HS-27A (cell line): Measurements from ENCODE around the gene GSDME.
A peak's percentile ranks its signal among the peaks of the same experiment; 100 is the strongest.

Source experiments
- DNase-seq: peaks from one replicate; pipeline ENCODE4 v3.0.0-alpha.2; 2012; ENCODE audit warnings: low read depth, missing footprints

The GSDME gene

GRCh38 chr7:24704311-24704710, 53.0 kb downstream of the GSDME start:
- DNase-seq, result no peak

- no peak for DNase-seq
Measured at GRCh38 chr7:24703296-24703695, 54.0 kb downstream of the GSDME start.

- no peak for DNase-seq
Measured at GRCh38 chr7:24702755-24703154, 54.5 kb downstream of the GSDME start.

GRCh38 chr7:24701261-24702235, 55.7 kb downstream of the GSDME start:
- peak; percentile 84 for DNase-seq

- DNase-seq, result peak; percentile 40
Measured at GRCh38 chr7:24700521-24701260, 56.6 kb downstream of the GSDME start.

- no peak for DNase-seq
Measured at GRCh38 chr7:24698531-24699266, 58.6 kb downstream of the GSDME start.

GRCh38 chr7:24697416-24697815, 59.8 kb downstream of the GSDME start:
- no peak for DNase-seq

- no peak for DNase-seq
Measured at GRCh38 chr7:24692592-24692991, 64.7 kb downstream of the GSDME start.

- DNase-seq, result no peak
Measured at GRCh38 chr7:24690251-24690650, 67.0 kb downstream of the GSDME start.

GRCh38 chr7:24685708-24686107, 71.6 kb downstream of the GSDME start:
- DNase-seq, result no peak

GRCh38 chr7:24670782-24671181, 86.5 kb downstream of the GSDME start:
- DNase-seq, result no peak

GRCh38 chr7:24669971-24670591, 87.2 kb downstream of the GSDME start:
- no peak for DNase-seq

- no peak for DNase-seq
Measured at GRCh38 chr7:24668927-24669635, 88.2 kb downstream of the GSDME start.

- DNase-seq, result peak; percentile 4
Measured at GRCh38 chr7:24665564-24666294, 91.5 kb downstream of the GSDME start.

GRCh38 chr7:24660546-24660945, 96.7 kb downstream of the GSDME start:
- no peak for DNase-seq

- DNase-seq, result no peak
Measured at GRCh38 chr7:24659505-24659904, 97.8 kb downstream of the GSDME start.

GRCh38 chr7:24657980-24658379, 99.3 kb downstream of the GSDME start:
- no peak for DNase-seq

GRCh38 chr7:24656608-24657007, 100.7 kb downstream of the GSDME start:
- DNase-seq, result no peak

- DNase-seq, result no peak
Measured at GRCh38 chr7:24654305-24654704, 103.0 kb downstream of the GSDME start.

- DNase-seq, result no peak
Measured at GRCh38 chr7:24653316-24654085, 103.8 kb downstream of the GSDME start.
